Left ventricle myocardium inferior (tissue), 1 donor: ENCODE data around the gene FBXO10. TPM values are rescaled to one million over a fixed set of nuclear protein-coding genes. Genes with fewer than 3 reads are reported as not detected.
A peak's percentile ranks its signal among the peaks of the same experiment; 100 is the strongest.
"Not testable (repeated sequence)": the region's sequence is repeated elsewhere in the genome, so short reads cannot be mapped to it uniquely, and the experiment has no call there.

Experiments used
- DNase-seq: peaks from one replicate; pipeline ENCODE4 v3.0.0-alpha.2; 2020
- H3K27ac ChIP-seq: fragments of 200-600 bp; replicated peaks from 2 replicates; pipeline ENCODE4 v1.8.0; 2021
- H3K27me3 ChIP-seq: fragments of 200-600 bp; 2 replicates; pipeline ENCODE4 v1.8.0; 2021; ENCODE audit warnings: low read depth
- H3K36me3 ChIP-seq: fragments of 200-600 bp; 2 replicates; pipeline ENCODE4 v1.8.0; 2021
- H3K4me1 ChIP-seq: fragments of 200-600 bp; 2 replicates; pipeline ENCODE4 v1.8.0; 2021
- H3K4me3 ChIP-seq: fragments of 200-600 bp; 2 replicates; pipeline ENCODE4 v1.8.0; 2021; ENCODE audit warnings: mild to moderate bottlenecking, moderate library complexity
- H3K9me3 ChIP-seq: fragments of 200-600 bp; replicated peaks from 2 replicates; pipeline ENCODE4 v1.8.0; 2021
- intact Hi-C: fragments of 100-400 bp; cut with micrococcal nuclease; formaldehyde crosslinking; loops from one replicate; pipeline ENCODE4 v1.11.0; 2022
- total RNA-seq: library from RNA; stranded (reverse); fragmentation: NEBNext Ultra II Directional; extraction: Animal tissue kit (Norgen Biotek cat#: 25700); gene quantifications from one replicate; pipeline ENCODE4 v1.2.1, GENCODE V29; 2021
- TF ChIP-seq, protein P1 (sequence below): fragments of 200-600 bp; IDR thresholded peaks from 2 replicates; pipeline ENCODE4 v1.8.0; 2021; ENCODE audit warnings: antibody characterized with exemption, mild to moderate bottlenecking, borderline replicate concordance
- donor health status: DM: no; HTN: yes; CAD: no; lungs with severe emphysema.

The FBXO10 gene
- total RNA-seq, 1 donor from 2014 or later, result 6.7 TPM

DNA sequence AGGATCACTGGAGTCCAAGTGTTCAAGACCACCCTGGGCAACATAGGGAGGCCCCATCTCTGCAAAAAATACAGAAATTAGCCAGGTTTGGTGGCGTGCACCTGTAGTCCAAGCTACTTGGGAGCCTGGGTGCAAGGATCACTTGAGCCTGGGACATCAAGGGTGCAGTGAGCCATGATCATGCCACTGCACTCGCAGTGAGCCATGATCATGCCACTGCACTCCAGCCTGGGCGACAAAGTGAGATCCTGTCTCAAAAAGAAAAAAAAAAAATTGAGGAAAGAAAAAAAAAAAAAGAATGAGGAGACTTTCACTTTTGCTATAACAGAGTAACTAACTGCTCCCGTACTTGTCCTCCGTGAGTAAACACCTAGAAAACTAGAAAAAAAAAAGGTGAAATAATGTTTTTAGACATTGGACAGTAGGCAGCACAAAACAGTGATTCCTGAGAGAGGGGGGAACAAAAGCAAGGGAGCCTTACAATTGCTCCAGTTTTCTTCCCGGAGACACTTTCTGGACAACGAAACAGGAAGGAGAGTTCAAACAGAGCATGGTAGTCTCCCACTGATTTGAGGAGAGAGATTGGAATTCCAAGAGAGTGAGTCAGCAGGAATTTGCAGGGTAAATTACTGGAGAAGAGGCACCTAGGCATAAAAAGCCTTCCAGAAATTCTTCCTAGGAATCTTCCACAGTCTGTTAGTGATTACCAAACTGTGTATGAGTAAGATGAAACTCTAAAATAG is 104.1 kb downstream of the FBXO10 start:
- intact Hi-C loops, result no loop called here
- Histone ChIP-seq H3K27ac (peak overlapping the region; percentile 77), H3K4me3 (peak overlapping the region; percentile 57)

DNA sequence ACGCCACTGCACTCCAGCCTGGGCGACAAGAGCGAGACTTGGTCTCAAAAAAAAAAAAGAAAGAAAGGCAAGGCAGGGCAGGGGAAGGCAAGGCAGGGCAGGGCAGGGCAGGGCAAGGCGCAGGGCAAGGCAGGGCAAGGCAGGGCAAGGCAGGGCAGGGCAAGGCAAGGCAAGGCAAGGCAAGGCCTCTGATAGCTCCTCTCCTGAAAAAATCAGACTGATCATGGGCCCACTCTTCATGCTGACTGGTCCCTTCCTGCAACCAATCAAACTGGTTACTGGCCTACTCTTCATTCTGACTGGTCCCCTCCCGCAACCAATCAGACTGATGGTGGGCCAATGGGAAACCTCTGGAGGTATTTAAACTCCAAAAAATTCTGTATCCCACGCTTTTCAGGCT is 107.6 kb downstream of the FBXO10 start:
- Histone ChIP-seq H3K9me3 (no peaks in the 10 kb centered on the region), H3K27me3 (no peaks in the 10 kb centered on the region), H3K27ac (no peak overlapping the region), H3K4me3 (no peak overlapping the region), H3K36me3 (no peaks in the 10 kb centered on the region), H3K4me1 (peaks cover 37% of the 10 kb centered on the region)
- intact Hi-C loops, result no loop called here
- no peak for DNase-seq
- TF ChIP-seq, protein P1, sequence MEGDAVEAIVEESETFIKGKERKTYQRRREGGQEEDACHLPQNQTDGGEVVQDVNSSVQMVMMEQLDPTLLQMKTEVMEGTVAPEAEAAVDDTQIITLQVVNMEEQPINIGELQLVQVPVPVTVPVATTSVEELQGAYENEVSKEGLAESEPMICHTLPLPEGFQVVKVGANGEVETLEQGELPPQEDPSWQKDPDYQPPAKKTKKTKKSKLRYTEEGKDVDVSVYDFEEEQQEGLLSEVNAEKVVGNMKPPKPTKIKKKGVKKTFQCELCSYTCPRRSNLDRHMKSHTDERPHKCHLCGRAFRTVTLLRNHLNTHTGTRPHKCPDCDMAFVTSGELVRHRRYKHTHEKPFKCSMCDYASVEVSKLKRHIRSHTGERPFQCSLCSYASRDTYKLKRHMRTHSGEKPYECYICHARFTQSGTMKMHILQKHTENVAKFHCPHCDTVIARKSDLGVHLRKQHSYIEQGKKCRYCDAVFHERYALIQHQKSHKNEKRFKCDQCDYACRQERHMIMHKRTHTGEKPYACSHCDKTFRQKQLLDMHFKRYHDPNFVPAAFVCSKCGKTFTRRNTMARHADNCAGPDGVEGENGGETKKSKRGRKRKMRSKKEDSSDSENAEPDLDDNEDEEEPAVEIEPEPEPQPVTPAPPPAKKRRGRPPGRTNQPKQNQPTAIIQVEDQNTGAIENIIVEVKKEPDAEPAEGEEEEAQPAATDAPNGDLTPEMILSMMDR, result no peak

More for the DNA sequence above, 104.1 kb downstream of the FBXO10 start:
- Histone ChIP-seq H3K4me1 (peaks cover 11% of the 10 kb centered on the region), H3K36me3 (no peaks in the 10 kb centered on the region), H3K27me3 (peaks cover 5% of the 10 kb centered on the region), H3K9me3 (peaks cover 16% of the 10 kb centered on the region)
- no peak for DNase-seq
- TF ChIP-seq, protein P1, result no peak

DNA sequence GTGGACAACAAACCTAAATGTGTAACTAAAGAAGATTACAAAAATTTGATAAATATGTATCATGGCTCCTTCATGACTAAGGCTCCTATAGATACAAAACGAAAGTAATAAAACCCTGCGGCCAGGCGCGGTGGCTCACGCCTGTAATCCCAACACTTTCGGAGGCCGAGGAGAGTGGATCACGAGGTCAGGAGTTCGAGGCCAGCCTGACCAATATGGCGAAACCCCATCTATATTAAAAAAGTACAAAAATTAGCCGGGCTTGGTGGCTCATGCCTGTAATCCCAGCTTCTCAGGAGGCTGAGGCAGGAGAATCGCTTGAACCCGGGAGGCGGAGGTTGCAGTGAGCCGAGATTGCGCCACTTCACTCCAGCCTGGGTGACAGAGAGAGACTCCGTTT is 108.7 kb downstream of the FBXO10 start:
- H3K36me3 ChIP-seq, H3K27me3 ChIP-seq, H3K9me3 ChIP-seq, DNase-seq, H3K27ac ChIP-seq, intact Hi-C loops, H3K4me3 ChIP-seq: not testable (repeated sequence)
- peaks cover 45% of the 10 kb centered on the region for H3K4me1 ChIP-seq

DNA sequence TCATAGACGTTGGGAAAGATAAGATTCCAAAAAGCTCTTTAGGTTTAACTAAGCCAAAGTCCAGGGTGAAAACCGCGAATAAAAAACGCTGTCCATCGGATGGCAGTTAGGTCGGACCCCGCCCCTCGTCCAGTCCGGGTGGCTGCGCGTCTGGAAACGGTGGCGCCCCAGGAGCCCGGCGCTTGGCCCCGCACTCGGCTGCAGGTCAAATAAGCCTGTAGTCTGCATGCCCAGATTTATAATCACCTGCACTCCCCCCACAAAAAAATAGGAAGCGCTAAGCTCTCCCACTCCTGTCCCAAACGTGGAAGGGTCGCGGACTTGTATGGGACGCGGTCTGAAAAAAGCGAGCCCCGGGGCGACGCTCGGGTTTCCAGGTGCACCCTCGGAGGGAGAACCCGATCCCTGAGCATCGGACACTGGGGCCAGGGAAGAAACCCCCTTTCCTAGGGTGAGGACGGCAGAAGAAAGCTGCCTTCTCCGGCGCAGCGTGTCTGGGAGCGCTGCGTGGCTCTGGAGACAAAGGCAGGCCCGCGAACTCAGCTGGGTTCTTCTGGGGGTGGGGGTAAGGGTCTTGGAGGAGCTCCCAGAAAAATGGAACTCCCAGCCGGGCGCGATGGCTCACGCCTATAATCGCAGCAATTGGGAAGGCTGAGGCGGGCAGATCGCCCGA is 110.0 kb downstream of the FBXO10 start:
- H3K4me1 ChIP-seq, result peaks cover 51% of the 10 kb centered on the region
- intact Hi-C loops, result no loop called here
- H3K4me3 ChIP-seq, result peak overlapping the region; percentile 99
- no peaks in the 10 kb centered on the region for H3K9me3 ChIP-seq
- peak overlapping the region; percentile 100 for H3K27ac ChIP-seq
- H3K36me3 ChIP-seq, result no peaks in the 10 kb centered on the region
- DNase-seq, result peak; percentile 63
- H3K27me3 ChIP-seq, result no peaks in the 10 kb centered on the region
- TF ChIP-seq, protein P1, result no peak

DNA sequence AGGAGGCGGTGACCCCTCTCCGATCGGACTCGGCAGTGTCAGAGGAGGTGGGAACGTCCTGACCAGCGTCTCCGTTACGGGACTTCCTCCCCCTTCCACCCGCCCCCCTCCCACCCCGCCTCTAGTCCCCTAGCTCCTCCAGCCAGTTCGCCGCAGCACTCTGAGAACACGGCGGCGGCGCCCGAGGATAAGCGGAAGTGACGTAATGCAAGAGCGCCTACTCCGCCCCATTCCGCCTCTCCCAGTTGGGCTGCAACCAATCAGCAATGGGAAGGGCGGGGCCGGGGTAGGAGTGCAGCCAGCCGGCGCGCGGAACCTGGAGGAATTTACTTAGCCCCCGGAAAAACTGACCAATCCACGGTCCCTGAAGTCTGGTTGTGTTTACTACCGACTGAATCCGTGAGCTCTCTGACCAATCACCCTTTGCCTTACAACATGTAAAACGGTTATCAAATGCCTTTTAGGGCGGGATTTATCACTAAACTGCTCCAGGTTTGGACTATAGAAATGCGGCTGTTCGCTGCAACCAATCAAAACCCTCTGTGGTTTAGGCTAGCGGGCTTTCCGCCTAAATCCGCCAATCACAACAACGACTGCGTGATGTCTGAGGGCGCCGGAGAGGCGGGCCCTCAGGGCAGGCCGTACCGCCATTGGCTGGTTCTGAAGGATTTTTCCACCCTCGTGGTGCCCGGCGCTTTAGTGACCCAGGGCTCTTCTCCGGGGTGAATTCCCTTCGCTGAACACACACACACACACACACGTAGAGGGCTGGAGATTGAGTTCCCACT is 110.7 kb downstream of the FBXO10 start, which contains the start of gene ZBTB5:
TSS of gene ZBTB5 (minus strand) at position 202 of the 788 bp plus-strand sequence. CDS start 22,899 bp downstream, outside the sequence.
- H3K36me3 ChIP-seq, result no peaks in the 10 kb centered on the region
- peak within 1 kb of the TSS; percentile 99 for H3K4me3 ChIP-seq
- peak within 1 kb of the TSS; percentile 100 for H3K27ac ChIP-seq
- intact Hi-C loops, result no loop called here
- TF ChIP-seq, protein P1, result no peak
- peaks cover 57% of the 10 kb centered on the region for H3K4me1 ChIP-seq
- H3K27me3 ChIP-seq, result no peaks in the 10 kb centered on the region
- H3K9me3 ChIP-seq, result no peaks in the 10 kb centered on the region
- DNase-seq, result peak; percentile 99
